ENCODE measurements around the gene AIMP1.

DNA sequence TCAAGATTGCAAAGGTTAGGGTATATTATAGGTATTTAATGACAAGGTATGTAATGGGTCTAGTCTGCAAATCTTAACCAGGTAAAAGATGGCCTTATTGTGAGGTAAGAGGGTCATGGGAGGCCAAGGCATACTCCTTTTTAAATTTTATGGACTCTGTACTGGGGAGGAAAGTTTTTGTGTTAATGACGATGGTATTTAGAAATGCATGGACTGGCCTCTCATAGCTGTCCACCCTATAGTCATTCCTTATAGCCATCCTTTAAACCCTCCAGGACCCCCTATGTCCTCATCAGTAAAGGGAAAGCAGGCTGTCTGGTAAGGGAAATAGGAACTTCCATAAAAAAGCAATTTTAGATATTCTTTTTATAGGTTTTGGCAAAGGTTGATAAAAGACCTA is 1.5 kb downstream of the AIMP1 start:
- TF ChIP-seq, protein P1, sequence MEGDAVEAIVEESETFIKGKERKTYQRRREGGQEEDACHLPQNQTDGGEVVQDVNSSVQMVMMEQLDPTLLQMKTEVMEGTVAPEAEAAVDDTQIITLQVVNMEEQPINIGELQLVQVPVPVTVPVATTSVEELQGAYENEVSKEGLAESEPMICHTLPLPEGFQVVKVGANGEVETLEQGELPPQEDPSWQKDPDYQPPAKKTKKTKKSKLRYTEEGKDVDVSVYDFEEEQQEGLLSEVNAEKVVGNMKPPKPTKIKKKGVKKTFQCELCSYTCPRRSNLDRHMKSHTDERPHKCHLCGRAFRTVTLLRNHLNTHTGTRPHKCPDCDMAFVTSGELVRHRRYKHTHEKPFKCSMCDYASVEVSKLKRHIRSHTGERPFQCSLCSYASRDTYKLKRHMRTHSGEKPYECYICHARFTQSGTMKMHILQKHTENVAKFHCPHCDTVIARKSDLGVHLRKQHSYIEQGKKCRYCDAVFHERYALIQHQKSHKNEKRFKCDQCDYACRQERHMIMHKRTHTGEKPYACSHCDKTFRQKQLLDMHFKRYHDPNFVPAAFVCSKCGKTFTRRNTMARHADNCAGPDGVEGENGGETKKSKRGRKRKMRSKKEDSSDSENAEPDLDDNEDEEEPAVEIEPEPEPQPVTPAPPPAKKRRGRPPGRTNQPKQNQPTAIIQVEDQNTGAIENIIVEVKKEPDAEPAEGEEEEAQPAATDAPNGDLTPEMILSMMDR (IDR thresholded peaks at IDR 0.05) = no peak
- no peak for TF ChIP-seq POLR2A (IDR thresholded peaks at IDR 0.05)

Measured in adrenal gland (tissue), 5 donors.